ENCODE measurements around the gene PRKRA.
"Not testable (repeated sequence)": the region's sequence is repeated elsewhere in the genome, so short reads cannot be mapped to it uniquely, and the experiment has no call there.

Gene PRKRA

DNA sequence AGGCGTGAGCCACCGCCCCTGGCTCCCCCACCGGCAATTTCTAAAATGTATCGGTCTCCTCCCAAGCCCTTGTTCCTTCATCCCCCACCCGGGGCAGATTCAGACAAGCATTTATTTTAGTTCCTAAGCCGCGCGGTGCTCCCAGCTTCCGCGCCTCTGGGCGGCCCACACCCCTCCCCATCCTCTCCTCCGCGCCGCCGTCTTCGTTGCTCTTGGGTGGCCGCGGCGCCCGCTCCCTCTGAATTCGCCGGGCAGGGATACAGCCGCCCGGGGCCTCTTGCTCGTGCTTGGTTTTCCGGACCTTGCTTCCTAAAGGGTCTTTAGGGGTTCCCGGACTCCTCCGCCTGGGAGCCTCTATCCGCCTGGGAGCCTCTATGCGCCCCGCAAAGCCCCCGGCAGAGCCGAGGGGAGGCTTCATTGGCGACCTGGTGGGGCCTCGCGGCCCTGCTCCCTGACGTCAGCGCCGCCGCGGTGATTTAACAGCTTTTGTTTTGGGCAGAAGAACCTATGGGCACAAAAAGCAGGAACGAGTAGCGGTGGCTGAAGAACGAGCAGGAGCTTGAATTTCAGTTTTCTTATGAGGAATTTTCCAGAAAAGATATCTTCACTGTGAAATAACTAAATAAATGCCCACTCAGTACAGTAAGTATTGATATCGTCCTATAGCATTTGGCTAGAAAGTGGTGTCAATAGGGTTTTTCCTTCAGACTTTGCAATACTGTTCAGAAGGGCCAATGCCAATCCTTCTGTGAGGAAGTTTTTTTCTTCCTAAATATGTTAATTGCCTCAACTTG lies 37.3 kb downstream of the PRKRA start:
- peak; percentile 54 for DNase-seq (ENCODE audit: low read depth)

DNA sequence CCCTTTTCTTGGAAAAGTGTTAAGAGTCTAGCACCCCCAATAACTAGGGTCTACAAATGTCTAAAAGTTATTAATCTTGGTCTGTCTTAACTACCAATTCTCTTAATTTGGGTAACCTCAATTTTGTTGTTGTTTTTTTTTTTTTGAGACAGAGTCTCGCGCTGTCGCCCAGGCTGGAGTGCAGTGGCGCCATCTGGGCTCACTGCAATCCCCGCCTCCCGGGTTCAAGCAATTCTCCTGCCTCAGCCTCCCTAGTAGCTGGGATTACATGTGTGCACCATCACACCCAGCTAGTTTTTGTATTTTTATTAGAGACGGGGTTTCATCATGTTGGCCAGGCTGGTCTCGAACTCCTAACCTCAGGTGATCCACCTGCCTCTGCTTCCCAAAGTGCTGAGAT lies 38.5 kb downstream of the PRKRA start:
- DNase-seq (ENCODE audit: low read depth): not testable (repeated sequence)

DNA sequence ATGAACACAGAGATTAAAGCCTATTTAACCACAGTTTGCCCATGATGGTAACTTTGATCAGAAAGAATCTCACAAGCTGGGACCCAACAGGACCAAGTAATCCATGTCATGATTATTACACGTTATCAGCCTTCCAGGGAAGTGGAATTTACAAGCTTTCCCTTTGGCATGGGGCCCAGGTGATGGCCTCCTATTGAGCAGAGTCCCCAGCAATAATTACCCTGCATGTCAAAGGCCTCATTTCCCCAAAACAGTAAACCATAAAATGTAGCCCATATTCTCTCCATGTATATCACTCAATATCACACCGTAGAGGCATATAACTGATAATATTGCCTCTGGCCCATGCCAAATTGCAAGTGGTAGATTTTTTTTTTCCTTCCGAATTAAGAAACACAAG lies 38.9 kb downstream of the PRKRA start:
- no peak for DNase-seq (ENCODE audit: low read depth)

DNA sequence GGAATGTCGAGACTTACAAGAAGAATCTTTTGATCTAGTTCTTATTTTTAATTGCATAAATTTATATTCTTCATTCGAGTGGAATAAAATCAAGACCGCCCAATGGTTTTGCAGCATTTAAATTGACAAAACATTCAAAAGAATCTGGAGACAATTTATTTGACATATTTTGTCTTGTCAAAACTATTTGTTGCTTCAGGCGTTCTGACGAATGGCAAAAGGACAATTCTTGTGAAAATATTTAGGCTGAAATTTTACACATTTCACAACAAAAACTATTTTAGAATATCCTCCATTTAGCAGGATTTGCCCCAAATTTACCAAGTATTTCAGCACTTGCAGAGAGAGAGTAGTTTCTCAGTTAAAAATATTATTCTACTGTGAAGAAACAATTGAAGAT lies 41.7 kb downstream of the PRKRA start:
- no peak for DNase-seq (ENCODE audit: low read depth)

- DNase-seq (ENCODE audit: low read depth): no peak
Observed at GRCh38 chr2:178404368-178404767, 46.6 kb downstream of the PRKRA start.

- no peak for DNase-seq (ENCODE audit: low read depth)
Observed at GRCh38 chr2:178403671-178404306, 47.2 kb downstream of the PRKRA start.

- no peak for DNase-seq (ENCODE audit: low read depth)
Observed at GRCh38 chr2:178401994-178402437, 49.0 kb downstream of the PRKRA start.

DNA sequence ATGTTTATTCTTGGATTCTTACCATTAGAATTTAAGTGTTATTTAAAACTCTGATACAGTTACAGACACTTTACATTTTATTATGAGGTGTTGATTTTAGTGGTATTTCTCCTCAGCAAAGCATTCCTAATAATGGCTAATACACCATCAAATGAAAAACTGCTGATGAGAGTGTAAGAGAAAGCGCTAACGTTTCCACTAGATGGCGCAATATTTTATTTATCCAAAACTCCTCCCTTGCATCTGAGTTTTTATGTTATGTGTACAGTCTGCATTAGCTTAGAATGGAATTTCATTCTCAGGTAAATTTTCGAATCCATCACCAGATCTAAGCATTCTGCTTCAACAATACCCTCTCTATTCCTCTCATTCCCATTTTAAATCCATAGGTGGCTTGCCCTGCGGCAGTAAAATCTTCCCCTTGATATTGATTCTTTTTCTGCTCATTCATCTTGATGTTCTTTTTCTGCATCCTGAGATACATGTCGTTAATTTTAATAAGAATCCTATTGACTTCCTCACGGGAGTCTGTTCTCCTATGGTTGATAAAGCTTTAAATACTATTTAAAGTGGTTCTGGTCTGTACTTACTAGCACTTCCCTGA lies 53.9 kb downstream of the PRKRA start:
- no peak for DNase-seq (ENCODE audit: low read depth)

DNA sequence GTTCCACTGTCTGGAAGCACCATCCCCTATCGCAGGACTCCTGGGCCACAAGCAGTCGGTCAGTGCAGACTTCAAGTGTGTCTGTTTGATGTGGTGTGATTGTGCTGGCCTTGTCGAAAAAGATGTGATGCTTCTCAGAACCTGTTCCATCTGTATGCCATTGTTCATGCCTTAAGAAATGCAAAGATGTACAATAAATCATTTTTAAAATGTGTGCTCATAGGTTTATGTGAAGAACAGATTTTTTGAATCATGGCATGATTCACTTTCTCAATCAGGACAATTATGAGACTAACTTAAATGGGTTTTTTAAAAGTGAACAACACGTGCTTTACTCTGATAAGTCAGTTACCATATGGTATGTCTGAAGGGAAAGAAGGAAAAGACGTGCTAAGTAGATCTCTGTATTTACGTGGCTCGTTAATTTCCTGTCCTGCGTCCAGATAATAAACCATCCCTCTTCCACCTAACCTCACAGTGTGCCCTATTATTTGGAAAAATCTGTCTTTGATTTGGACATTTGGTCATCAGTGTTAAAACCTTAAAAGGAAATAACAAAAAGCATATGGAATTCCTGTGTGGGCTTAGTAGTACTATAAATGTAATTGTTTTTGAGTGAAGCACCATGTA lies 54.9 kb downstream of the PRKRA start:
- DNase-seq (ENCODE audit: low read depth): no peak

GRCh38 chr2:178395295-178395694 lies 55.7 kb downstream of the PRKRA start:
- no peak for DNase-seq (ENCODE audit: low read depth)

GRCh38 chr2:178394859-178395258 lies 56.1 kb downstream of the PRKRA start:
- DNase-seq (ENCODE audit: low read depth): no peak

GRCh38 chr2:178392215-178392614 lies 58.8 kb downstream of the PRKRA start:
- DNase-seq (ENCODE audit: low read depth): no peak

- DNase-seq (ENCODE audit: low read depth): no peak
Observed at GRCh38 chr2:178391701-178392100, 59.3 kb downstream of the PRKRA start.

DNA sequence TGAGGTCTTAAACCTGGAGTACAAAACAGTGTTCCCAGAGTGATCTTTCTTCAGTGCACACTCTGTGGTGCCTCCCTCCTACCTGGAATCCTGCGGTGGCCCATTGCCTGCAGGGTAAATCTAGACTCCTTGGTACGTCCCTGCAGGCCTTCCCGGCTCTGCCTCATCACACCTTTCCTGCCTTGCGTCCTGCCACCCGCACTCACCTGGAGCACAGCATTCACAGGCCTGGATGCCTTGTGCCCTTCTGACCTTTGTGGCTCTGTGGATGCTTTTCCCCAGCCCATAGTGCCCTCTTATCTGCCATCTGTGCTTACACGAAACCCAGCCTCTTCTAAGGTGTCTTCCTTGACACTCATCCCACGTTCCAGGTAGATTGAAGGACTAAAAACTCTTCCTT lies 62.7 kb downstream of the PRKRA start:
- DNase-seq (ENCODE audit: low read depth): no peak

DNA sequence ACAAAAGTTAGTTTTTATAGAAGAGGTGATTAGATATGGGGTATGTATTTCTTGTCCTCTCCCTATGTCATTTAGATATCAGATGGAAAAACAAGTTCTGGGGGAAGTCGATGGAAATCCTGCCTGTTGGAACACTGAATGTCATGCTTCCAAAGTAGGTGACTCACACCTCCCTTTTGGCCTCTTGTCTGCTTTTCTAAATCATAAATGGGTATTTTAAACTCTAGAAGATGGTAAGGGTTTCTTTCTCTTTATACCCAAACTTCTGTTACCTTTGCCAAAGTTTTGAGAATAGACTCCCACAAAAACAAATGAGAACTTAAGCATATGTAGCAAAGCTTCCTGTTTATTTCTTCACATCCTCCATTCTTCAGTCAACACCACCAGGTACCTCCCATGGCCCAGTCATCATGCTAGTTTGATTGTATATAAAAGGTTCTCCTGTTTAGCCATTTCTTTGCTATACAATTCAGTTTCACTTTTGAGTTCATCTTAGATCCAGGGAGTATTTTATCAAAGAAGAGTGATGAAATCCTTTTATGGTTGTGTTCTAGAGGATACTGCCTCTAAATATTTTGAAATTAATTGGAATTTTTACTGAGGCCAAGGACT lies 63.9 kb downstream of the PRKRA start:
- DNase-seq (ENCODE audit: low read depth): no peak

DNA sequence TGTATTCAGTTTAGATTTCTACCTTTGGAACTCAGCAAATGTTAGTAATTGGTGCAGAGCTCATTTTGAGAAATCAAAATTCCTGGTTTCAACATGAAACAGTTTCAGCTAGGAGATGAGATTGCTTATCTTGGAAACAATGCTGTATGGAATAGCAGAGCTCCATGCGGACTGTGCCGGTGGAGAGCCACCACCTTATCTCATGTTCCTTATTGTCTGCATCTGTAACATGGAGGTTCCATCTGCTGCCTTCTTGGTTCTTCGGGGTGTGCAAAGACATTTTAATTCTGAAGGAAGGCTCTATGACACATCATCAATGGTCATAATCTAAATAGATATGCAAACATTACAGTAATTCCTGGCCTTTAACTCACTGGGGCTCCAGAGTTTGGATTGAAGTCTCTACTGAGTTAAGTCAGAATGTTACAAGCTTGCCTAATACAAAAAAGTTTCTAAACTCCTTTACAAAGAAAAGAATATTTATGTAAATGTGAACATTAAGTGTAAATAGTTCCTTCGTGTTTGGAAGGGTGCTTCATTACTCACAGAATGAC lies 65.3 kb downstream of the PRKRA start:
- DNase-seq (ENCODE audit: low read depth): no peak

DNA sequence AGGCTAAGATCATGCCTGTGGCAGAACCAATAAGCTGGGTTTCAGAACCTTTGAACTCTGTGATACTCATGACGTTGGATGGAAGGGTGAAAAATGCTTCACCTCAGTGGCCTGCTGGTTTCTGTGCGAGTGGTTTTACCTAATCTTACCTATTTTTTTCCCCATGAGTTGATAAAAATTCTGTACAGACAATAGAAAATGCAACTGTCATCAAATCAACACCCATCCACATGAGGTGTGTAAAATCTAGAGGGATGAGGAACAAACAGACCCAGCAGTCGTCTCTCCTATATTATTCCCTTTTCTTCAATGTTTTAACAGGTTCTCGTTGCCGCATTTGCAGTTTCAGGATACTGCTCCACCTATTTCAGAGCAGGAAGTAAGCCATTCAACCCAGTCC lies 67.3 kb downstream of the PRKRA start:
- DNase-seq (ENCODE audit: low read depth): no peak
